HG03354 (cell line): ENCODE measurements around the gene PRDM1.
"Not testable (repeated sequence)": the region's sequence is repeated elsewhere in the genome, so short reads cannot be mapped to it uniquely, and the experiment has no call there.

Experiments used
- ATAC-seq: cut with Tn5 transposase; IDR thresholded peaks from one replicate; pipeline ENCODE4 v1.9.1; 2021; ENCODE audit warnings: mild to moderate bottlenecking; ENCODE audit not compliant: unreplicated experiment, poor library complexity, severe bottlenecking

The PRDM1 gene

DNA sequence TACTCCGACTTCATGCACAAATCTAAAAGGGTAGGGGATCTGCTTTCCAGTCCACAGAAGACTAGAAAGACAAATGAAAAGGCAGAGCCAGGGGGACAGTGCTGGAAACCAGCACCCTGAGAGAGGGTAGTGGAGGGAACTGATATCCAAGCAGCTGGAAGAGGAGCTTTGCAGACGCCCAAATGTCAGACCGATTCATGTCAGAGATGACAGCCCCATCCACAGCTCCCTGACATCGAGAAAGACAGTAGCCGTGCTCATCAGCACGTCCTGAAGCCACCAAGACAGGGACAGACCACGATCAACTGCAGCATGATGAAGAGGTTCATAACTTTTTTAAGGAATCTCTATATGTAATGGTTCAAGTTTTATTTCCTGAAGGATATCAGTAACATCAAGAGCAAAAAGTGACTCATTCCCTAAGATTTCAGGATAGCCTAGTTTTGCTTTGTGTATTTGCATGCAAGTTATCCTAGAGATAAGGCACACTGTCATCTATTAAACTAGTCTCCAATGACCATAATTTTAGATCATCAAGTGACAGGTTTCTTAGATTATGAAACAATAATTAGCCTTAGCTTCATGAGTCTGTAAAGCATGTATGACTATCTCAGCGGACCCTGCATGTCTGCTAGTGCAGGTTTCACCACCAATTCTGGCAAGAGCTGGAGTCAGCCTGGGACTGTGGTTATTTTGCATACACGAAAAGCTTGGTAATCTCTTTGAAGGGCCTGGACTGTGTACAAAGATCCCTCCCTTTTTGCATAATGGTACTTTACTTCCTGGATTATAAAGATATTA is 43.0 kb downstream of the PRDM1 start:
- no peak for ATAC-seq

DNA sequence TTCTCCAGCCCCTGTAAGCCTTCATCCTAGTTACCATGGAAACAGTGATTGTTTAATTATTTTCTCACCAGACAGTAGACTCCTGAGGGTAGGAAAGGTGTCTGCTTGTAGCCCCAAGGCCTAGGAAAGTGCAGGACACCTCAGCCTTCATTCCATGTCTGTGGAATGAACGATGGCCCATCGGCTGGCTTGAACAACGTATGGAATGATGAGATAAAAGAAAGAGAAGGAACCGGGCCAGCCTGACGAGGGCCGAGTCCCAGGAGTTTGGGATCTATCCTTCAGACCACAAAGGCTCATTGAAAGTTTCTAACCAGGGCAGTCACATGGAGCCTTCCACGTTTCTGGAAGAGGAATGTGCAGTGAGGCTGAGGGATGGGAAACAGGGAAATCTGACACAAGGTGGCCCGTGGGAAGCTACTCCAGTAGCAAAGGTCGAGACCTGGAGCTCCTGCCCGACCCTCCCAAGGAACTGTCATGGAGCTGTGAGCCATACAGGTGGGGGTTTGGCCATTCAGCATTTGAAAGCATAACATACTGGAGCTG is 46.1 kb downstream of the PRDM1 start:
- no peak for ATAC-seq

DNA sequence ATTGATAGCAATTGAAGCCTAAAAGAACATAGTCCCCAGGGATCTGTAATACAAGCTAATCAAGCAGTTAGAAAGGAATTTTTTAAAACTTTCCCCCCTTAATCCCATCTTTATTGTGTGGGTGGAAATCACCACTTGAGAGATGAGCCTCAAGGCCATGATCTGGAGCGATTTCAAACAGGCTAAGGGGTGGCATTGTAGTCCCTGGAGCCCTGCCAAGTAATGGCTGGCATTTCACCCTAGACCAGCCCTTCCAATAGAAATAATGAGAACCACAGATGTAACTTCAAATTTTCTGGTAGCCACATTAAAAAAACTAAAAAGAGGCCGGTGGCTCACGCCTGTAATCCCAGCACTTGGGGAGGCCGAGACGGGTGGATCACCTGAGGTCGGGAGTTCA is 46.9 kb downstream of the PRDM1 start:
- no peak for ATAC-seq

DNA sequence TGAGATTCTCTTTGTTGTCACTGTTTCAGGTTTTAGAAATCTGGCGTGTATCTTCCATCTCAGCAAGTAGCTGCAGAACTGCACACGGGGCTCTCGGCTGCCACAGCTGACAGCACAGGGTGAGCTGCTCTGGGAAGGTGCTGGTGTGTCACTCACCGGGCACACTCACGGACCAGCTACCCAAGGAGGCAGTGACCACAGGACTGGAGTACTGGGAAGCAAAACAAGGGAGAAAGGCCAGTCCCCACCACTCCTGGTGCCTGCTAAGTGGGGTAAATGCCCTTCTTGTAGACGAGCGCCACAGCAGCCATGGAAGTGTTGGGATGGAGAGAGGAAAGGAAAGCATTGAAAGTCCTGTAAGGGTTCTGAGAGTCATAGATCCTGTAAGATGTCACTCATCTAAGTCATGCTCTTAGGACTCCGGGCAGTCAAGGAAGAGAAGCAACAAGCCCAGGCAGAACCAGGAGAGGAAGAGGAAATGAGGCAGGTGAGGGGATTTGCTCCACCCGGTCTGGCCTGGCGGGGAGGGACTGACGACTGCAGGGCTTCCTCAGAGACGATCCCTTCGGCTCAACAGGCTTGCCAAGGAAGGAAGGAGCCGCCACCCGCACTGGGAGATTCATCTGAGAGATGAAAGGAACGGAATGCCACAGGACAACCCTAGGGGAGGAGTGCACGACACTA is 48.1 kb downstream of the PRDM1 start:
- no peak for ATAC-seq

DNA sequence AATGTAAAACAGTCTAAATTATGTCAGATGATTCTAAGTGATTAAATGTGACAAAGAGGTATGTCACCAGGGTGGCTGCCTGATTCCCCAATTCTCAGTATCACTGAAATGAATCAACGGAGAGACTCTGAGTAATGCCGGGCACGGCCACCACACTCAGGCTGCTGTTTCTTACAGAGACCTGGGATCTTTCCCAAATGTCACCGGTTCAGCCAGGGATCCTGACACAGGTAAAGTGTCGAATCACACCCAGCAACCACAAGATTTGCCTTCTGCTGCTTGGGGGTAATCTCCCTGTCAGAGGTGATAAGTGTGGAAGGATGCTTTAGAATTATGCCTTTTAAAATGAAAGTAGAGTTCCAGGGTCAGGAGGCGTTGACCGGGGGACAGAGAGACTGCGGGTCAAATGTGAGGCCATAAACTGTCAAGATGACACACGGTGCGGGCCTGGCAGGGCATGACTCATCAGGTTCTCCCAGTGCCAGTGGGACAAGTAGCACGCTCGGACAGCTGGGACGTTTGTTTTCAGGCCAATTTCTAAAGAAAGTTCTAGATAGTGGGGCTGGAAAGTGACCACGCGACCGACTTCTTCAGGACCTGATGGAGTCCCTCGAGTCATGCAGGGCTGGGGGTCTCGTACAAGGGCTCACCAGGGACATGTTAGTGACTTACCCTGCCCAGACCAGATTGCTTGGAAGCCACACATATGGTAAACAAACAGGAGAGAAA is 48.9 kb downstream of the PRDM1 start:
- ATAC-seq = no peak

DNA sequence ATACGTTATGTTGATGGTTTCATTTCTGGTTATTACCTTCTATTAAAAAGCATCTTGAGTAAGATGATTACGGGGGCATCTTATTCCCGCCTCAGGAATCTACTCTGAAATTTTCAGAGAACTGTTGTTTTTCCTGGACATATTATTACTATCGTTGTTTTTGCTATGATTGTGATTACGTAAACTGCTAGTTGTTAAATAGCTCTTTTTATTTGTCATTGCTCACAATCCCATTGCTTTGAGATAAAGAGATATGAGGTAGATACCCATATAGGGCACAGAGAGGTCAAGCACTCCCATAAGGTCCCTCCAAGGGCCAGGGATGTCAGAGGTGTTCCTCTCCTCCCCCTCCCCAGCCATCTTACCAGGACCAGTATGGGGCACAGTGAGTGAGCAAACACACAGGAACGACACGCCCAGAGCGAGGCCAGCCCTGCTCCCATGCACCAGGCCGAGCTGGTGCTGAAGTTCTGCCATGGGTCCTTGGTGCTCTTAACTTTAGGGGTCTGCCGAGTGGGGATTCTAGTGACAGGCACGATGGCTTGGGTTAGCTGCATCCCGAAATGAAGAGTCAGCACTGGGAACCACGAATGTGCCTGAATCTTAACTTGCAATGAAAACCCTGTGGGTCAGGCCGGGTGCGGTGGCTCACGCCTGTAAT is 49.9 kb downstream of the PRDM1 start:
- ATAC-seq = no peak

DNA sequence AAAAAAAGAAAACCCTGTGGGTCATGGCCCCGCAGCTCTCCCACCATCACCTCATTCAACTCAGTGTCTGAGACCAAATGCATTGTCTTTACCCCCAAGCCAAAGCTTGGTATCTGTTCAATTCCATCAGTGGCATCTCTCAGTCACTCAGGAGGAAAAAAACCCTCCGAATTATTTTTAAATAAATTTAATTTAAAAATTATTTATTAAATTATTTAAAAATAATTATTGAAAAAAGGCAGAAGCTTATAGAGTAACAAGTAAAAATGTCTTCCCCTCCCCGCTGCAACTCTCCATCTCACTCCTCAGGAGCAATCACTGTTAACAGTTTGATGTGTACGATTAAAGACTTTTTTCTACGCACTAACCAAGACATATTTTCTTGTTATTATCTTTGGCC is 50.7 kb downstream of the PRDM1 start:
- ATAC-seq = no peak

DNA sequence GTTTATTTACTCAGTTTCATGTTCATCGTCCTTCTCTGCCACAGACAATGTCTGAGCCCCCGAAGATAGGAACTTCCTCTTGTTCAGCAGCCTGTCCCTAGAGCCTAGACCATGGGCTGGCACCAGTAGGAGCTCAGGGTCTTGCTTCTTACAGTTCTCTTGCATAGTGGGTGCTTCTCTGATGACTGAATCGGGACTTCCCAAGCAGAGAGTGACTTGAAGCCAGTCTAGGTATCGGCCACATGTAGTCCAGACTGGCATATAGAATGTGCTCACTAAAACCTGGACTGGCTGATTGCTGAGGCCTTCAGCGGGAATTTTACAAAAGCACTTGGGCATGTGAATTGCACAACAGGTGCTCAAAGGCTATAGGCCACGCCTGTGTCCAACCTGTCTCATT is 52.0 kb downstream of the PRDM1 start:
- no peak for ATAC-seq

DNA sequence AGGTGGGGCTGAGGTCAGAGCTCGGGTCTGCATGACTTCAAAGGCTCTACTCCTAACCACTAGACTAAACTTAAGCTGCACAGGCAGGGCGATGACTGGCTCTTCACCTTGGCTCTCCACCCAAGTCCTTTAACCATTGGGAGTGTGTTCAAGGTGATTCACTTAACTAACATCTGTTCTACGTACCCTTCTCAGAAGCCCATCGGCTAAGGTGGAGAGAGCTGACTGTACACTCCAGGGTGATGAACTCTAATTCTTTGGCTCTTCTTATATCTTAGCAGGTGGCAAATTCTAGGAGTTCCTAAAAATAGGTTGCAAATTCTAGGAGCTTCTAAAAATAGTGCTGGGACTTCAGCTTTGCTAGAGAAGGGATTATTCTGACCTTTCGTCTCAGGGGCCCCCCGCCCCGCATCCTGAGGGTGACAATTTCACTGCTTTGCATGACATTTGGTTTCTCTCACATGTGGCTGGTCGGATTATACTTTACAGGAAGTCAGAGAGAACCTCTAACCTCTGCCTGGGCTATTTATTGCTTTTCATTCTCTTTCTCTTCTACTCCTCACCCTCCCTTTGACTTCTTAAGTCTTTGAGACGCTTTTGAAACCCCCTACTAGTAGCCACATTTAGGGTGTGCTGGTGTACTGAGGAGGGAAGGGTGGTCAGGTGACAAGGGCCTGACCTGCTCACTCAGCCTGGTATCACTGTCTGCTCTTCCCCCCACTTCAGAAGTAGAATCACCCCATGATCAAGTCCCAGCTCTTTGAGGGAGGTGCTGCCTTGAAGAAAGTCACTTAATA is 55.5 kb downstream of the PRDM1 start:
- peak; percentile 84 for ATAC-seq

DNA sequence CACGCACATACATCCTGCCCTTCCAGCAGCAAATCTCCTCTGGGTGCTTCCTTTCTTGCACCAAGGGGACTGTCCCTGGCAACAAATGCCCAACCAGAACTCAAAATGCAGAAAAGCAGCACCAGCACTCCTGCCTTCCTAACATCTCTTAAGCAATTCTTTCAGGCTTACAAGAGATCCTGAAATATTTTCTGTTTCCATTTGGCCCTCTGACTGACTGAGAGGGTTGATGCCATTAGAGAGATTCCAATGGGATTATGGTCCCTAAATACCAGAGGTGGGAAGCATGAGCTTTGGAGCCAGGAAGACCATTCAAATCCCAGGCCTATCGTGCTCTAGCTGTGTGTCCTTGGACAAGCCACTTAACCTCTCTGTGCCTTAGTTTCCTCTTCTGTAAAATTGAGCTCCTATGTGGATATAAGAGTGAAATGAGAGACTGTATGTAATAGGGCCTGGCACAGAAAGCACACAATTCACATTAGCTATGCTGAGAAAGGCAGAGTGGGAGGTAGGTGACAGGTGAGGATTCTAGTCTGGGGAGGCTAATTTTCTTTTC is 56.8 kb downstream of the PRDM1 start:
- ATAC-seq = no peak

DNA sequence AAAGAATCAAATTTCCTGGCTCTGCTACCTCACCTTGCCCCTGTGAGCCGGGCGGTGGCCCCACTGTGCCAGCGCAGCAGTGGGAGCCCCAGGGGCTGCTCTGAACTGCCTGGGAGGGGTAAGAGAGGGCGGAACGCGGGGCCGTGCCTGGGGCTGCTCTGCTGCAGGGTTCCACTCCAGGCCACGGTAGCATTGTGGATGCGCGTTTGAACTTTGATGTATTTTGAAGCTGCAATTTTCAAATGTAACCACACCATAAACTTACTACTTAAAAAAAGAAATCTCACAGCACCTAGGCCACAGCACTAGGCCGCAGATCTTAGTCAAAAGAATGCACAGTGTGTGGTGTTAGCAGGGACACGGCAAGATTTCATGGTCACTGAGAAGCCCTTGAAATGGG is 57.5 kb downstream of the PRDM1 start:
- ATAC-seq = no peak

DNA sequence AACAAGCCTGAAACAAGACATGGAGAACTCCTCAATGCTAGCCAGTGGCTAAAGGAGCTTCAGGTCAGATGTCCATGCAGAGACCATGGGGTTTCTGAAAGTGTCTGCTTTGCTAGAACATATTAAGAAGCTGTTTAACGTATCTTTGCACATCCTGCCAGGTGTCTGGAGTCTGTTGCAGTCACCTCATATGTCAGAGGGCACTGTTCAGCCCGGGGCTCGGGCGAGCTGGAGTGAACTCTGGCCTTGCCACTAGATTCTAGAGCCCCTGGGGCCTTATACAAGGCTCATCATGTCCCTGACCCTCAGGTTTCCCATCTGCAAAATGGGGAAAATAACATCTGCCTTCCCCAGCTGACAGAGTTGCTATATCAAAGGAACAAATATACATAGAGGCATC is 59.0 kb downstream of the PRDM1 start:
- ATAC-seq = no peak

DNA sequence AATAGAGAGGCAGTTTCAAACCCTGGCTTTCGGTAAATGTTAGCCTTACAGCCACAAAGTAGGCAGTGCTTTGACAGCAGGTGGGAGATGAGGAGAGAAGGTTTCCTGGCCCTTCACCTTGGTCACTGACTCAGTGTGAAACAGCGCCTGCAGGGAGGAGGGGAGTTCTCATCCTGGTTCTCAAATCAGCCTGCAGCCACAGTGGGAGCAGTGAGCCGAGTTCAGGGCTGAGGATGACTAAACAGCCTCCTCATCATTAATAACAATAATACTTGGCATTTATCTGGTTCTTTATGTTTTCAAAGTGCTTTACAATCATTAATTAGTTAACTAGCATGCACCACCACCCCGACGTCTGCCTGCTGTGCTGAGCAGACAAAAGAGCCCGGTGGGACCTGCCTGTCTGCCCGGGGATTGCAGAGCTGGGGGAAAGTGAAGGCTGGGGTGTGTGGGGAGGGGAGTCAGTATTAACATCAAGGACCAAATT is 59.6 kb downstream of the PRDM1 start:
- ATAC-seq = peak; percentile 29

DNA sequence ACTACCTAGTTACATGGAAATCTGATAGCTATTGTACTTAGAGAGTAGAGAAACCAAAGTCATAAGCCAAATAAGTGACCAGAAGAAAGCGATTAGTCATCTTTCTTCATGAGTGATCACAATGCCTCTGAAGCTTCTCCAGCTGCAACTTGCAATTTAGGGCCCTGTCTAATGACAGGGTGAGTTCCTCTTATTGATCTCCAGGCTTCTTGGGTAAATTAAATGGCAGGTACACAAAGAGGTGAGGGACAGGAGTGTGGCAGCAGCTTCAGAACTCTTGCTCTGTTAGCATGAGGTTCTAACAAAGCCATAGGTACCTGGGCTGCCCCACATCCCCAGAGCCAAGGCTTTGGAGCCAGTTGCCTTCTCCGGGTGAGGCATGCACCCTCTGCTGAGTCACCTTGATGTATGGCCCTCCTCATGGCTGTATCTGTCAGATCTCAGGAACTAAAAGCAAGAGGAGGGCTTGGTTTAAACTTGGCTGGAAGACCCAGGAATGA is 60.8 kb downstream of the PRDM1 start:
- ATAC-seq = peak; percentile 46

DNA sequence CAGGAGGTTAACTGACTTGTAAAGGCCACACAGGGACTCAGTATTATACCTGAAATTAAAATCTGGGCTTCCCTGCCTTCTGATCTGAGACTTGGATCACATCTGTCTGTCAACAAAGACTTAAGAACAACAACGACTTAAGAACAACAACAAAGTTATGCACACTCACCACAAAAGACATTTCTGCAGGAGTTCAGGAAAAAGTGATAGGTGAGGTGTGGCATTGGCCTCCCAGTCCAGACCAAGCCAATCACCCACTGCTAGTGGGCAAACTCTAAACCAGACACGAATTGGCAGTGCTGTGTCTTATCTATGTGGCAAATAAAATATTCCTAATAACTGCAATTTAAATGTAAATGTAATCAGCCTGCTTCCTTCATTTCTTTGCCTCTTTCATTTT is 61.3 kb downstream of the PRDM1 start:
- ATAC-seq = no peak

DNA sequence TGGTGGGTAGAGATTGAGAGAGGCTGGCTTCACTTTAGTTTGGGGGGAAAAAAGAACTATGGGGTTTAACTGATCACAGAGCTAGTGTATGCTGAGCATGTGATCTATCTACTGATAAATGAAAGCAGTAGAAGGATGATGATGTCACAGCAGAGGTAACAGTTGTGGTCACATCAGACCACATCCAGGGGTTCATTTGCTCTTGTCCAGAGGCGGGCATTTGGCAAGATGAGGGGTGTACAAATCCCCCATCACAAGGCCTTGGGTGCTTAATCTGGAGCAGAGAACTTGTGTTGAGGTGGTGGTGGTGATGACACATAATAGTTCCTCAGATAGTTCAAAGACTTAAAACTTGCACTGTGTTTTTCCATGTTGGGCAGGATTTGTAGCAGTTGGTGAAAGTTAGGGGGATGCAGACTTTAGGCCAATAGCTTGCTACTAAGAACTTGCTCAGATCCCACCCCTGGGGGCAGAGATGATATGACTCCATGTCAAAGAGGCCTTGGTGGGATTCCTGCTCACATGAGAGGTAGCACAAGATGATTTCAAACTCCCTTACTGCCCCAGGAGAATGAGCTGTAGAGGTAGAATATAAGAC is 63.4 kb downstream of the PRDM1 start:
- no peak for ATAC-seq

DNA sequence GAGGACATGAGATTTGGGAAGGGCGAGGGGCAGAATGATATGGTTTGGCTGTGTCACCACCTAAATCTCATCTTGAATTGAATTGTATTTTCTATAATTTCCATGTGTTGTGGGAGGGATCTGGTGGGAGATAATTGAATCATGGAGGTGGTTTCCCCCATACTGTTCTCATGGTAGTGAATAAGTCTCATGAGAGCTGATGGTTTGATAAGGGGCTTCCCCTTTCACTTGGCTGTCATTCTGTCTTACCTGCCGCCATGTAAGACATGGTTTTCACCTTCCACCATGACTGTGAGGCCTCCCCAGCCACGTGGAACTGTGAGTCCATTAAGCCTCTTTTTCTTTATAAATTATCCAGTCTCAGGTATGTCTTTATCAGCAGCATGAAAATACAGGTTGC is 66.3 kb downstream of the PRDM1 start:
- ATAC-seq = not testable (repeated sequence)

DNA sequence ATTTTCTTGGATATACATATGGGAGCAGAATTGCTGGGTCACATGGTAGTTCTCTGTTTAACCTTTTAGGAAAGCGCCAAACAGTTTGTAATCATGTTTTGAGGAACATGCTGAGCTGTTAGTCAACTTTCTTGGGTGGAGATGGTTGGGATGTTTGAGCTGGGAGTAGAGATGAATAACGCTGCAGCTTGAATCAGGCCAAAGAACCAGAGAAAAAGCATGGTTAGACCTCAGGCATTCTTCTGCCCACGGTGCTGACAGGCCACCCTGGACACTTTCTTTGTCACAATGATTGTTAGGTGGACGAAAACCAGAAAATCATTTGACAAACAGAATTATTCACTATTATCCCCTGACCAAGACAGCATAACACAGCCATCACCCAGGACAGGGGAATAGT is 66.8 kb downstream of the PRDM1 start:
- no peak for ATAC-seq
